ENCODE measurements around the gene NEGR1. TPM values are rescaled to one million over a fixed set of nuclear protein-coding genes. Genes with fewer than 3 reads are reported as not detected.

Gene NEGR1
- total RNA-seq, 2 experiments from 2014 or later = not detected

DNA sequence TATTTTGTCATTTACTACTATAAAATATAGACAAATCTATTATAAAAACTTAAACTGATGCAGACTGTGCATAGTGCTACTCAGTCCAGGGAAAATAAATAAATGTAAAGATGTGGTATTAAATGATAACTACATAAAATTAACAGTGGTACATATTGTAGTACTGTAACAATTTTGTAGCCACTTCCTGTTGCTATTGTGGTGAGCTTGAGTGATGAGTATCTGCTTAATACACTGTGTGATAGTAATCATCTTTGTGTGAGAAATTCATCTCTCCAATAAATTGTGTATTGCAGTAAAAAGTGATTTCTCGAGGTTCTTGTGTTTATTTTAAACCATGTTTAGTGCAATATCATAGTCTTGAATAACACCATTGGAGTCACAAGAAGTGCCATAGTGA, 848.1 kb downstream of the NEGR1 start:
- Histone ChIP-seq H3K4me1 (ENCODE audit: insufficient read depth, low read length, poor library complexity, severe bottlenecking) (no peaks in the 10 kb centered on the region), H3K4me2 (ENCODE audit: low read length) (no peak overlapping the region), H4K20me1 (ENCODE audit: insufficient read depth, low read length) (no peaks in the 10 kb centered on the region; the same call in 1 of the 2 replicates), H3K27ac (ENCODE audit: low read depth, low read length, poor library complexity, severe bottlenecking) (no peak overlapping the region), H3K4me3 (ENCODE audit: low read depth, low read length, poor library complexity, severe bottlenecking) (no peak overlapping the region), H2AFZ (ENCODE audit: low read length) (no peak overlapping the region), H3K79me2 (ENCODE audit: insufficient read depth, low read depth, low read length) (no peaks in the 10 kb centered on the region), H3K9me2 (ENCODE audit: insufficient read depth, low read length) (no peaks in the 10 kb centered on the region), H3K36me3 (ENCODE audit: insufficient read depth, low read length) (no peaks in the 10 kb centered on the region), H3K9me3 (ENCODE audit: low read length) (no peaks in the 10 kb centered on the region)
- no peak for TF ChIP-seq EZH2phosphoT487 (IDR thresholded peaks at IDR 0.05; ENCODE audit: borderline replicate concordance, low read depth, low read length)
- TF ChIP-seq, protein P1, sequence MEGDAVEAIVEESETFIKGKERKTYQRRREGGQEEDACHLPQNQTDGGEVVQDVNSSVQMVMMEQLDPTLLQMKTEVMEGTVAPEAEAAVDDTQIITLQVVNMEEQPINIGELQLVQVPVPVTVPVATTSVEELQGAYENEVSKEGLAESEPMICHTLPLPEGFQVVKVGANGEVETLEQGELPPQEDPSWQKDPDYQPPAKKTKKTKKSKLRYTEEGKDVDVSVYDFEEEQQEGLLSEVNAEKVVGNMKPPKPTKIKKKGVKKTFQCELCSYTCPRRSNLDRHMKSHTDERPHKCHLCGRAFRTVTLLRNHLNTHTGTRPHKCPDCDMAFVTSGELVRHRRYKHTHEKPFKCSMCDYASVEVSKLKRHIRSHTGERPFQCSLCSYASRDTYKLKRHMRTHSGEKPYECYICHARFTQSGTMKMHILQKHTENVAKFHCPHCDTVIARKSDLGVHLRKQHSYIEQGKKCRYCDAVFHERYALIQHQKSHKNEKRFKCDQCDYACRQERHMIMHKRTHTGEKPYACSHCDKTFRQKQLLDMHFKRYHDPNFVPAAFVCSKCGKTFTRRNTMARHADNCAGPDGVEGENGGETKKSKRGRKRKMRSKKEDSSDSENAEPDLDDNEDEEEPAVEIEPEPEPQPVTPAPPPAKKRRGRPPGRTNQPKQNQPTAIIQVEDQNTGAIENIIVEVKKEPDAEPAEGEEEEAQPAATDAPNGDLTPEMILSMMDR (conservative IDR thresholded peaks at IDR 0.05; ENCODE audit: low read length) = no peak
- ChIA-PET POLR2A (no interaction called here), CTCF (ENCODE audit: unreplicated experiment) (no interaction called here)
- intact Hi-C loops (cut with micrococcal nuclease; ENCODE audit: unreplicated experiment) = no loop called here
- no peak for DNase-seq (ENCODE audit: low spot score)
- no TSS peak for BruUV-seq (replicated peaks)

DNA sequence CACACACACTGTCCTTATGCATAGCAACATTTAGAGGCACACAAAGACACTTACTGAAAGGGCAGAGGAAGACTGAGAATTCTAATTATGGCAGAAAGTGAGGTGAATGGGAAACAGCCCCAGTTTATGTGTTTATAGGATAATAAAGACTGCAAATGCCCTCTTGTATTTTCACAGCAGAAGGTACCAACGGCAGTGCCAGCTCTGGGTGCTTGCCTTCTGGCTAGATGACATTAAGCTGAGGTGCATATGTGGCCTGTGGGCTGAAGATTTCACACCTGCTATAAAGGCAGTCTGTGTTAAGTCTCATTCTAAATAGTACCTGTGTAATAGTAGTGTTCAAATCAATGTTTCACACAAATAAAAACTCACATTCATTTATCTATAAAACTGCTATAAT, 854.3 kb downstream of the NEGR1 start:
- no peak for DNase-seq (ENCODE audit: low spot score)
- intact Hi-C loops (cut with micrococcal nuclease; ENCODE audit: unreplicated experiment) = no loop called here
- Histone ChIP-seq H3K9me2 (ENCODE audit: insufficient read depth, low read length) (no peaks in the 10 kb centered on the region), H3K4me2 (ENCODE audit: low read length) (no peak overlapping the region), H3K36me3 (ENCODE audit: insufficient read depth, low read length) (no peaks in the 10 kb centered on the region), H3K4me3 (ENCODE audit: low read depth, low read length, poor library complexity, severe bottlenecking) (no peak overlapping the region), H4K20me1 (ENCODE audit: insufficient read depth, low read length) (no peaks in the 10 kb centered on the region), H3K9me3 (ENCODE audit: low read length) (no peaks in the 10 kb centered on the region), H3K27ac (ENCODE audit: low read depth, low read length, poor library complexity, severe bottlenecking) (no peak overlapping the region), H3K79me2 (ENCODE audit: insufficient read depth, low read depth, low read length) (no peaks in the 10 kb centered on the region), H2AFZ (ENCODE audit: low read length) (no peak overlapping the region), H3K4me1 (ENCODE audit: insufficient read depth, low read length, poor library complexity, severe bottlenecking) (no peaks in the 10 kb centered on the region)
- BruUV-seq (replicated peaks) = no TSS peak
- CTCF ChIA-PET (ENCODE audit: unreplicated experiment) = no interaction called here
- TF ChIP-seq EZH2phosphoT487 (IDR thresholded peaks at IDR 0.05; ENCODE audit: borderline replicate concordance, low read depth, low read length) = no peak
- TF ChIP-seq, protein P1 (conservative IDR thresholded peaks at IDR 0.05; ENCODE audit: low read length) = no peak
- POLR2A ChIA-PET = no interaction called here

DNA sequence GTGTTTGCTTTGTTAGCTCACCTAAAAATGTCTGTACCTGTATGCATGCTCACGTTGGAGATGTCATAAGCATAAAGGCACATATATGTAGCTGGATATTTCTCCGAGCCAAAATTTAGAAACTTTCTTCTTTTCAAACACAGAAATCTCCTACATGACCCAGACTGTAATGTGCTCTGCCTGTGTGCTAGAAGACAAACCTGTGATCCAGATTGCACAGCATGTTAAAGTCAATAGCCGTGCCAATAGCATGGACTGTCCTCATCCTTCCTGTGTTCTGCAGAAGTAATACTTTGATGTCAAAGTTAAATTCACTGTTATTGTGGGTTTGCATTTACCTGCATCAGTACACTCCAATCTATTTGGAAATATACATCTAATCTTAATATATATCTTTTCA, 855.3 kb downstream of the NEGR1 start:
- TF ChIP-seq, protein P1 (conservative IDR thresholded peaks at IDR 0.05; ENCODE audit: low read length) = no peak
- no peak for TF ChIP-seq EZH2phosphoT487 (IDR thresholded peaks at IDR 0.05; ENCODE audit: borderline replicate concordance, low read depth, low read length)
- Histone ChIP-seq H4K20me1 (ENCODE audit: insufficient read depth, low read length) (no peaks in the 10 kb centered on the region), H3K36me3 (ENCODE audit: insufficient read depth, low read length) (no peaks in the 10 kb centered on the region), H2AFZ (ENCODE audit: low read length) (no peak overlapping the region), H3K9me2 (ENCODE audit: insufficient read depth, low read length) (no peaks in the 10 kb centered on the region), H3K9me3 (ENCODE audit: low read length) (no peaks in the 10 kb centered on the region), H3K79me2 (ENCODE audit: insufficient read depth, low read depth, low read length) (no peaks in the 10 kb centered on the region), H3K4me2 (ENCODE audit: low read length) (no peak overlapping the region), H3K4me1 (ENCODE audit: insufficient read depth, low read length, poor library complexity, severe bottlenecking) (no peaks in the 10 kb centered on the region), H3K27ac (ENCODE audit: low read depth, low read length, poor library complexity, severe bottlenecking) (no peak overlapping the region), H3K4me3 (ENCODE audit: low read depth, low read length, poor library complexity, severe bottlenecking) (no peak overlapping the region)
- CTCF ChIA-PET (ENCODE audit: unreplicated experiment) = no interaction called here
- no TSS peak for BruUV-seq (replicated peaks)
- DNase-seq (ENCODE audit: low spot score) = no peak
- intact Hi-C loops (cut with micrococcal nuclease; ENCODE audit: unreplicated experiment) = no loop called here
- POLR2A ChIA-PET = interaction anchor here (0.5 kb wide), 1 partner anchor 525 kb away, joined by 3 read pairs; no protein-coding TSS in a partner anchor

Data from OCI-LY7 (cell line).